ENCODE data around the gene C11orf91. TPM values are rescaled to one million over a fixed set of nuclear protein-coding genes. Genes with fewer than 3 reads are reported as not detected.

The C11orf91 gene
- total RNA-seq, 1 donor from 2014 or later = not detected

GRCh38 chr11:33704240-33705002 lies 3.8 kb upstream of the C11orf91 start:
- Histone ChIP-seq H3K4me1 (peaks cover 6% of the 10 kb centered on the region), H3K79me2 (ENCODE audit: low read depth) (no peaks in the 10 kb centered on the region), H2AFZ (replicated peaks) (no peak overlapping the region), H3K9ac (no peak overlapping the region), H3K9me3 (ENCODE audit: low read depth) (no peaks in the 10 kb centered on the region), H3K27me3 (peaks cover 7% of the 10 kb centered on the region), H3K27ac (no peak overlapping the region), H3K36me3 (no peaks in the 10 kb centered on the region), H3K4me2 (no peak overlapping the region), H3F3A (ENCODE audit: low read depth) (no peaks in the 10 kb centered on the region), H4K20me1 (ENCODE audit: low read depth) (no peaks in the 10 kb centered on the region), H3K4me3 (no peak overlapping the region)
- Mint-ChIP-seq H3K27ac (no peak overlapping the region), H3K27me3 (ENCODE audit: insufficient read depth, low read depth) (peaks cover 6% of the 10 kb centered on the region), H3K9me3 (no peaks in the 10 kb centered on the region), H3K4me3 (no peak overlapping the region), H3K4me1 (peaks cover 21% of the 10 kb centered on the region), H3K36me3 (peaks cover 5% of the 10 kb centered on the region)
- TF ChIP-seq EZH2 (IDR thresholded peaks at IDR 0.05) = no peak
- TF ChIP-seq CTCF (IDR thresholded peaks at IDR 0.05) = no peak
- TF ChIP-seq EZH2phosphoT487 (IDR thresholded peaks at IDR 0.05) = no peak
- DNase-seq (ENCODE audit: low spot score) = no peak

GRCh38 chr11:33703788-33704187 lies 3.2 kb upstream of the C11orf91 start:
- DNase-seq (ENCODE audit: low spot score) = no peak
- Histone ChIP-seq H3K27me3 (peaks cover 13% of the 10 kb centered on the region), H3K36me3 (no peaks in the 10 kb centered on the region), H2AFZ (replicated peaks) (no peak overlapping the region), H3K9me3 (ENCODE audit: low read depth) (no peaks in the 10 kb centered on the region), H4K20me1 (ENCODE audit: low read depth) (no peaks in the 10 kb centered on the region), H3K4me2 (no peak overlapping the region), H3K4me1 (peaks cover 6% of the 10 kb centered on the region), H3F3A (ENCODE audit: low read depth) (no peaks in the 10 kb centered on the region), H3K9ac (no peak overlapping the region), H3K79me2 (ENCODE audit: low read depth) (no peaks in the 10 kb centered on the region), H3K4me3 (no peak overlapping the region), H3K27ac (no peak overlapping the region)
- TF ChIP-seq EZH2phosphoT487 (IDR thresholded peaks at IDR 0.05) = no peak
- TF ChIP-seq CTCF (IDR thresholded peaks at IDR 0.05) = no peak
- Mint-ChIP-seq H3K36me3 (peaks cover 5% of the 10 kb centered on the region), H3K4me1 (peaks cover 23% of the 10 kb centered on the region), H3K9me3 (no peaks in the 10 kb centered on the region), H3K4me3 (no peak overlapping the region), H3K27ac (no peak overlapping the region), H3K27me3 (ENCODE audit: insufficient read depth, low read depth) (peaks cover 6% of the 10 kb centered on the region)

- Histone ChIP-seq H4K20me1 (ENCODE audit: low read depth) (no peaks in the 10 kb centered on the region), H3K79me2 (ENCODE audit: low read depth) (no peaks in the 10 kb centered on the region), H3K27me3 (peaks cover 13% of the 10 kb centered on the region), H3F3A (ENCODE audit: low read depth) (no peaks in the 10 kb centered on the region), H3K27ac (no peak overlapping the region), H3K36me3 (no peaks in the 10 kb centered on the region), H3K9me3 (ENCODE audit: low read depth) (no peaks in the 10 kb centered on the region), H3K4me3 (no peak overlapping the region), H3K4me2 (no peak overlapping the region), H3K4me1 (peaks cover 6% of the 10 kb centered on the region), H2AFZ (replicated peaks) (no peak overlapping the region), H3K9ac (no peak overlapping the region)
- peaks cover 6% of the 10 kb centered on the region for H3K27me3 Mint-ChIP-seq (ENCODE audit: insufficient read depth, low read depth)
- no peak overlapping the region for H3K4me3 Mint-ChIP-seq
- no peak overlapping the region for H3K27ac Mint-ChIP-seq
- no peaks in the 10 kb centered on the region for H3K9me3 Mint-ChIP-seq
- H3K4me1 Mint-ChIP-seq = peaks cover 23% of the 10 kb centered on the region
- no peak for TF ChIP-seq CTCF (IDR thresholded peaks at IDR 0.05)
- no peak for TF ChIP-seq EZH2phosphoT487 (IDR thresholded peaks at IDR 0.05)
- TF ChIP-seq EZH2 (IDR thresholded peaks at IDR 0.05) = no peak
- no peak for DNase-seq (ENCODE audit: low spot score)
- peaks cover 3% of the 10 kb centered on the region for H3K36me3 Mint-ChIP-seq
Measured at GRCh38 chr11:33703234-33703633, 2.6 kb upstream of the C11orf91 start.

Data from neural progenitor cell (in vitro differentiated cells).